Hematopoietic multipotent progenitor cell treated with erythropoietin and hydrocortisone succinate and interleukin-3 and kit ligand, for 15 days (in vitro differentiated cells): ENCODE measurements around the gene ANKRD44.

Source experiments
- DNase-seq: peaks from one replicate; pipeline ENCODE4 v3.0.0-alpha.2; 2015; ENCODE audit warnings: low spot score

Gene ANKRD44

DNA sequence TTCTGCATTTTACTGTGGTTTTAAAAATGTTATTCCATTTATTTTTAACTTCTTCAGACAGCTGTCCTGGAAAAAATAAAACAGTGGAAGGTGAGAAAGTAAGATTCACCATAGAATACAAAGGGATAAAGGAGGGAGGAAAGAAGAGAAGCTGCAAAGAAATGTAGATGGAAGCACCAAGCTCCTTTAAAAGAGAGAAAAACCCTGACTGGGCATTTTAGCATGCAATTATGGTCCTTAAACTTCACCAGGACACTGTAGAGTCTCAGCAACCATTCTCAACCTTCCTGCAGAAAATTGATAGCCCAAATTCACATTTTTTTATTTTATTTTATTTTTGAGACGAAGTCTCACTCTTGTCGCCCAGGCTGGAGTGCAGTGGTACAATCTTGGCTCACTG lies 11.6 kb upstream of the ANKRD44 start:
- DNase-seq, result no peak

DNA sequence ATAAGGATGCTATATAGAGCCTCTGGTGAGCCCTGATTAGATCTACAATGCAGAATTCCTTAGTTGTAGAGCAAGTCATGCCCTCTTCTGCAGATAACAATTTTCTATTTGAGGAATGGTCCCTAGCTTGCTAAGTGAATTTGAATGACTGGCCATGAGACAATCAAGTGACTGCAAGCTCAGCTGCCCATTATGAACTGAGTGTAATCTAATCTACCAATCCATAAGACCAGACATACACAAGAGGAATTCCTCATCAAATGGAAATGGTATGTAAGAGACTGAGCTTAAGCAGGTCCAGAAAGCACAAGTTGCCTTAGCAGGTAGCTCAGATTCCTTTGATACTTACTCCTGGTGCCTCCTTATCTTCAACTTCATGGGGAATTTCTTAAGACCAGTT lies 4.8 kb upstream of the ANKRD44 start:
- no peak for DNase-seq

DNA sequence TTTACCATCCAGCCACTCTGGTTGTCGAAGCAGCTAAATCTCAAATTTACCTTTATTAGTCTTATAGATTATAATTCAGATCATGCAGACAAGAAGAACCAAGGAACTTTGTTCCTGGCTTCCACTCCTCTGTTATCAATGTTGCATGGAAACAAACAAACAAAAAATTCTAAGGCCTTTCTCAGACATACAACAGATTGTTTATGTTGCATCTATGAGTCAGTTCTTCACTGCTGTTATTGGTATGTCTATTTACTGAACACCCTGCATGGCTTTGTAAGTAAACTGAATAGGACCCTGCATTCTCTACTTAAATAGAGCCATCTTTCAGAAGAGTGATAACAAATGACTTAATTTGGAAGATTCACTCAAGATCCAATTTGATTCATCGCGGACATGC lies 1.6 kb upstream of the ANKRD44 start:
- no peak for DNase-seq

DNA sequence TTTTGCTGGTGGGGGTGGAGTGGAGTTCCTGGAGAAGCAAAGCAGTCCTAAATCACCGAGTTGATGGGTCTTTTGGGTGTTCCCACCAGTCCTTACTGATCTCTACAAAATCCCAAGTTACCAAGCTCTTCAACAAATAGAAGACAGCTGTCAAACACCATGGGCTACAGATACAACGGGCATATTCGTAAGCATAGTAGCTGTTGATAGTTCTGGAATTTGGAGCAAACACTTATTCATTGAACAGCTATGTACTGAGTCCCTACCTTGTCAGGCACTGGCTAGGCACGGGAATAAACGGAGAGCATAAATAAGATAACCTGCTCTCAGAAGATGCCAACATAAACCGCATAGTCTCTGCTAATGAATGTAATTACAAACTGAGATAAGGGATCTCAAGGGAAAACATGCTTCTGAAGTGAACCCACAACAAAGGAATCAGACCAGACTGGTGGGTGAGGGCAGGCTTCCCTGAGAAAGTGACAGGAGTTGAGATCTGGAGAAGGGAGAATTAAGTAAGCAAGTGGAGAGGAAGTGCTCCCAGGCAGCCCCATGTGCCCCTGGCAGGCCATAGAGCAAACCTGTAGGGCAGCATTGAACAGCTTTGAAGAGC lies 947 bp upstream of the ANKRD44 start:
- no peak for DNase-seq

DNA sequence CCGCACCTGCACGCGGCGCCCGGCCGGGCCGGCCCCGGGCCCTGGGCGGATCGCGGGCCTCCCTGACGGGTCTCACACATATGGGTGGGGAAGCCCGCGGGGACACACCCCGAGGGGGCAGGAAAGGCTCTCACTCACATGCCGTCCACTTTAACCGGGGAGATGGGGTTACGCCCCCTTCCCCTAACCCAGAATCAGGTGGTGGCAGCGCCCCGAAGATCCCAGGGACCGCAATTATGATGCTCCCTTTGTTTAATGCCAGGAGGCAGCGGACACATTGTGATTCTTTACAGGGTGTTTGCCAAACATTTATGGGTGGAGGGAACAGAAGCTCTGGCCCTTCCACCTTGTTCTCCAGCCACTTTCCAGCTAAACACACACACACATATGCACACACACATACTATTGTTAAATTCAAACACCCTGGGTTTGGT lies 424 bp upstream of the ANKRD44 start:
- no peak for DNase-seq

DNA sequence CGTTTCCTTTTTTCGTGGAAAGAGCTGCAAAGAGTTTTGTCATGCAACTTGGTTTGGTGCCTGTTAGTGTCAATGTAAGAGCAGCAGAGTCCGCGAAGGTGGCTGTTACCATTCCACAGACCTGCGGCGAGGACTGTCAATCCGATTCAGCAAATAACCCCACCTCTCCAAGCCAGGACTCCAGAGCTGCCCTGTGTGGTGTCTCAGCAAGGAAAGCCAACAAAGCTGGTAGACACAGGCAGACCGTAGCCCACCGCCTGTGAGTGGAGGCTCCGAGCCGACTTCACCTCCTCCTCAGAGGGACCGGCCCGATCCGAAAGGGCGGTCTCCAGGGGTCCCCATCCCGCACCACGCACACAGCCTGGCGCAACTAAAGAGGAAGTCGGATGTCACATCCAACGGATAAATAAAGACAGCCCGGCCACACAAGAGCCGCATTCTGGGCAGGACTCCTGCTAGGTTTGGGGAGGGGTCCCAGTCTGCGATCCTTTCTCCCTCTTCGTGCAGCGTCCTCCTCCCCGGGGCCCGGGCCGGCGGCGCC lies 819 bp downstream of the ANKRD44 start:
- no peak for DNase-seq

DNA sequence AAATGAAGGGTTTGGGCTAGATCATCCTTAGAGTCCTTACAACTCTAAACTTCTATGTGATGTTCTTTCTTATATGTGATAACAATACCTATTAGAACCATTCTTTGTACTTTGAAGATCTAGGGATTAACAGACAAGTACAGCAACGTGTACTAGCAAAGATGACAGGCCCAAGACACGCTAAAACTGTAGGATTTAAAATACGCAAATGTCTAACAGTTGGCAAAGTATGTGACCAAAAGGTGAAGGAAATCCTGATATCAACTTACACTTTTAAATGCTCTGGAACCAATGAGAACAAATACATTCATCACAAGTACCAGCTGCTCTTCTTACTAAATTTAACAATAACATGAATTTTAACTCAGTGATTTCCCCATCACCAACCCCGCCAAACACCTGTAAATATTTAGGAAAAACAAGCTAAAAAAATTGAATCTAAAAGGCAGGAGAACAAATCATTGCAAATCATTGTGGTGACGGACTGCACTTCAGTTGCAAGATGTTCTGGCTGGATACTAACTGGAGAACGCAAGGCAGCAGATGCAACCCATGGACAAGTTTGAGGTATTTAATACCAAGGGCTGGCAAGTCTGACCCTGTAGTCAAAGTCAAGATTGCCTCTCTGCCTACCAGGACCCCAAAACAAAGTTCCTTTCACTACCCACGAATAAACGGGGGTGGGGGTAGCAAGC lies 1.4 kb downstream of the ANKRD44 start:
- no peak for DNase-seq

DNA sequence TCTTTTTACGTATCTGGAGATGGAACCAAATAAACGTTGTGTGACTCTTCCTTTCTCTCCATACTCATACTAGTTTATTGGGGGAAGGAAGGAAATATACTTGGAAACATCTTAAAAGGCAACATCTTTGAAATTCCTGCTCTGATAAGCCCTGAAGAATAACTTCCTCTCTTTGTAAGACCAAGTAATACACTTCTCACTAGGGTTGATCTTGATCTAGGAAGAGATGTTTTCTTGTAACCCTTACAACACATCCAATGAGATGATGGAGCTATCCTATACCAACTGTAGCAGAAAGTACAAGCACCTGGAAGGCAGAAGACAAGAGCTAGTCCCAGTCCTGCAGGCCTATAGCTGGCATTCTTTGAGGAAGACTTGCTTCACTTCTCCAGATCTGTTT lies 2.0 kb downstream of the ANKRD44 start:
- no peak for DNase-seq

DNA sequence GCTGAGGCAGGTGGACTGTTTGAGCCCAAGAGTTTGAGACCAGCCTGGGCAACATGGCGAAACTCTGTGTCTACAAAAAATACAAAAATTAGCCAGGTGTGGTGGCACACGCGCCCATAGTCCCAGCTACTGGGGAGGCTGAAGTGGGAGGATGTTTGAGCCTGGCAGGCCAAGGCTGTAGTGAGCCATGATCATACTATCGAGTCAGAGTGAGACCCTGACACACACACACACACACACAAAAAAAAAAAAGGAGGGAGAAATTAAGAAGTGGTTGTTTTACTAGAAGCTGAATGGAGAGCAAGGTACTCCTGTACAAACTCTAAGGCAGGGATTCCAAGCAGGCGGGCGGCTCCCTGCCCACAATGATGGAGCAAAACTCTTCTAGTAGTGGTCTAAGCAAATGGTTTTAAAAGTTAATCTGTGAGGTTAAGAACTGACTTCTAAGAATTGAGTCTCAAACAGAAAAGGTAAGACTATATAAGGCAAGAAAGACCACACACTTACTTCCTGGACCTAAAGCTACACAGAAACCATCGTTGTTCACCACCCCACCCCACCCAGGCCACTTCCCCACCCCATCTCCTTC lies 2.6 kb downstream of the ANKRD44 start:
- DNase-seq, result no peak

DNA sequence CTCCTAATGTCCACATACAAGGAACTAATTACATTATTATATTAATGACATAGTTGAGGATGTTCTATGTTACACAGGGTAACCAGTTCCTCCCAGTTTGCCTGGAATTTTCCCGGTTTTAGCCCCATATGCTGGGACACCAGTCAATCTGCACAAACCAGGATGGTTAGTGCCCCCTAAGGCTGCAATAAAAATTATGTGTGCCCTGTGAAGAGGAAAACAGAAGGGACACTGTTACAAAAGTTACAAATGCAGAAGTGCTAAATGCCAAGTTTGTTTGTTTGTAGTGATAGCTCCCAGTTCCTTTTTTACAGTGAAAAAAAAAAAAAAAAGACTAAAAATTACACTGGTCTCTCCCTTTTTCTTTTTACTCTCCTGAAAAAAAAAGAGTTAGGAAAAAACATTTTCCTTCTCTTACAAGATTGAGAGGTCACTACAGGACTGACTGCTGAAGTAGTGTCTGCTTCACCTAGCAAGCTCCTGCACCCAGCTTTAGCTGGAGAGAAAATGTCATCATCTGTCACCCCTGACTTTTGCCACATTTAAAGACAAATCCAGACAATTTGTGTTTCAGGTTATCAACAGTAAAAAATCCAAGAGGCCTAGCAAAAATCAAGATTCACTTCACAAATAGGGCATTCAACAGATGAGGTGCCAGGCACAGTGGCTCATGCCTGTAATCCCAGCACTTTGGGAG lies 3.2 kb downstream of the ANKRD44 start:
- DNase-seq, result no peak

DNA sequence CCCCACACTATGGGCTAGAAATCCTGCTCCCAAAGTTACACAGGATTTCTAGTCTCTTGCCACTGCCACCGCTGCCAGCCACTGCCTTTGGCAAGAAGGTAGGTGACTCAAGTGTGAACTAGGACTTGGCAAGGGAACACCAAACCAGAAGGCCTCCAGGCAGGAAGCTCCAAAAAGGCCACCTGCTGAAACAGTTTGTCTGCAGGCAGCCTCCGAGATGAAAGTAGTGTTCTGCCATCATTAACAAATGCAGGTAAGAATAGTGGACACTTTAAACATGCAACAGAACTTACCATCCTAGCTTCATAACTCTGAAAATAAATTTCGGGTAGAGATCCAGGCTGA lies 3.9 kb downstream of the ANKRD44 start:
- DNase-seq, result no peak

DNA sequence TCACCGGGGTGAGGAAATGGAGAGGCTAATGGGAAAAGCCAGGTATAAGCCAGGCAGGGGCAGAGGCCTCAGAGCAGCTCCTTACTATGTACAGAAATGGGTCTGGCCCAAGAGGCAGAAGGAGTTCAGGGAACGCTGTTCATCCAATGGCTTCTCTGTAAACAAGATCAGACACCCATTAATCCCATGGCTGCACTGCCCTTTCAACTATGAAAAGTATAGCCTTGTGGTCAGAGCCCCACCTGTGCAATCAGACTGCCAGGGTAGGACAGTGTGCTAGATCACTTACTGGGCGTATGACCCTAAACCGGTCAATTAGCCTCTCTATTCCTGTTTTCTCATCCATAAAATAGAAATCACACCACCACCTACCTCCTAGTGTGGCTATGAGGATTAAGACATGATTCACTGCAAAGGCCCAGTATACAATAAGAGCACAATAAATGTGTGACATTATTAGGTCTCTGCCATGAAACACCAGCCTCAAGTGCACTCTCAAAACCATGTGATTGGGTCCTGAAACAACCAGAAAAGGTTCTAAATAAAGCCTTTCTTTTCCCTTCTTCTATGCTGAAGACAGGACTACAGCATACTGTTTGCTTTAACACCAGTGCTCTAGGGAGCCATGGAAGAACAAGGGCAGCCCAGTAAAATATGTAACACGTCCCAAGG lies 4.4 kb downstream of the ANKRD44 start:
- no peak for DNase-seq

DNA sequence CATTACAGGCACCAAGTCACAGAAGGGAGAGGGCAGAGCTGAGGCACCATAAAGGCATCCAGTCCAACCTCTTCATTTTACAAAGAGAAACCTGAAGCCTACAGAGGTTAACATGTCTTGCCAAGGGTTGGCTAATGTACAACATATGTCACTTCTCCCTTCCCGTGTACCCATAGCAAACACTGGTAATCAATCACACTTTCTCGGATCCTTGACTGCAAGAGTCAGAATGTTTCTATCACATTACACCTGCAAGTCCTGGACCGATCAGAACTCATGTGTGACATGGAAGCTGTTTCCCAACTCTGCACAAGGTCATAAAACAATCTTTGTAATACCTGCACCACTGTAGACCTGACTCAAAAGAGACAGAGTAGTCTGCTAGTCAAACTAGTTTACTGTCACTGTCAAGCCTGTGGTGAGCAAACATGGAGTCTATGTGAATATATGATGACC lies 6.0 kb downstream of the ANKRD44 start:
- DNase-seq, result no peak

DNA sequence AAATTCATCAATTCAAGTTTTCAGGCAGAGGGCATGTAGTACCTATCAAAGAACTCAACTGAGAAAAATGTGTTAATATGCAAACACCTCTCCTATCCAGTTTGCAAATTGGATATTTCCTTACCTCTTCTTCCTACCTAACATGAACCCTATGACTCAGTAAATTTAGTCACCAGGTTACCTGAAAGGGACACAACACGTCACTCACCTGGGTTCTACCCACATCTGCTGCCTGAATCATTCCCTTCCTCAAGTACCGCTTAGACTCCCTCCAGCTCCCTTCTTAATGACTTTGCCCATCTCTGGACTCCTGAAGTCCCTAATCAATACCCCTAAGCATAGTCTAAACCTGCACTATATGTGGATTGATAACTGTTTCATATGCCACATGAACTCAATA lies 10.4 kb downstream of the ANKRD44 start:
- DNase-seq, result no peak

DNA sequence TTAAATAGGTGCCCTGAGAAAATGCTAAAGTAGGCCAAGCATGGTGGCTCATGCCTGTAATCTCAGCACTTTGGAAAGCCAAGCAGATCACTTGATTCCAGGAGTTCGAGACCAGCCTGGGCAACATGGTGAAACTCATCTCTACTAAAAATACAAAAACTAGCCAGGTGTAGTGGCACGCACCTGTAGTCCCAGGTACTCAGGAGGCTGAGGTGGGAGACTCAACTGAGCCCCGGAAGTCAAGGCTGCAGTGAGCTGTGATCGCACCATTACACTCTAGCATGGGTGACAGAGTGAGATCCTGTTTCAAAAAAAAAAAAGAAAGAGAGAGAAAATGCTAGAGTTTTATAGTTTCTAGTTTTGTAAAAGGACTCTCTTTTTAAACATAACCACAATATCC lies 12.0 kb downstream of the ANKRD44 start:
- DNase-seq, result no peak

DNA sequence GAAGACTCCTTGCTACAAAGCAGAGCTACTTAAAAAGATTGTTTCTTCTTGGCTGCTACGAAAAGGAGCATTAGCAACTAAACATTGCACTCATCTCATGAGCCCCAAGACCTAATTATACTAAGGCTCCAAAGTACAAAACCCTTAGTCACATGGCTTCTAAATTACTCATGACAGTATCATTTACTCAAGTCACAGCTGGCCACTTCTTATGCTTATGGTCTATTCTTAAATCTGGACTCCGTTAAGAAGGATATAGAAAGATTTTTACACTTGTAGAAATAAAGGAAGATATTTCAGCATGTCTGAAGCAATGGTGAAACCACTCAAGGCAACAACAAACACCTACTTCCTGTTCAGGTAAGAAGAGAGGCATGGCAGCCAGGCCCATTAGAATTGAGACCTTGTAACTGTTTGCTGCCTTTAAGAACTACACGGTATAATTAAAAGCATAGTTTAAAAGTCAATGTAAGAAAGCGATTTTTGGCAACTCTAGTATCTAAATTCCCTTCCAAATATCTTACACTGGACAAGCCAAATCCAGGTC lies 12.7 kb downstream of the ANKRD44 start:
- no peak for DNase-seq

DNA sequence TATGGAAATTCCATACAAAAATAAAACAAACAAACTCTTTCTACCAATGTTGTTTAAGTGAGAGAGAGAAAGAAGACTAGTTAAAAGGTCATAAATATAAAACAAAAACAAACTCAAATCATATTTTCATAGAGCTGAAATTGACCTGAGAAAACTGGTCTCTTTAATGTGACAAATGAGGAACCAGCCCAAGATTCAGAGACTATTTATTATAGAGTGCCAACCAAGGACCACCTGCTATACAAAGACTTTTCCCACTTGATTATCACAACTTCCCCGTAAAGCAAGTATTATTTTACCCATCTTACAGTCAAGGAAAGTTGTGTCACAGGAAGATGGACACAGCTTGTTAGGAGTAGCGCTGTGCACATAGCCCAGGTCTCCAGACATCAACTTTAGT lies 13.3 kb downstream of the ANKRD44 start:
- DNase-seq, result no peak

DNA sequence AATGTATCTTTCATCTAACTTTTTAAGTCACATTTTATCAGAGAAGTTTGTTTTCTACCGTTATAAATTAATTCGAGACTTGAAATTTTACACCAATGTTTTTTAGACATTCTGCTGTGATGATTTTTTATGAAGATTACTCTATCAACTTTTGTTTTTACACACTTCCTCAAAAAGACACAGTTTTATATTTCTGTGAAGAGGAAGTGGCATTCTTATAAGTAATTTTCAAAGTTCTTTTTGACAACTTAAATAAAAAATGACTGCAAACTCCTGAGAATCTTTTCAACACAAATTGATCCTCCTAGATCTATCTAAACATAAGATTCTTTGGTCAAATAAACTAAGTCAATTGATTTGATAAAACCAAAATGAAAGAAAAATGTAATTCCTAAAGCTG lies 13.7 kb downstream of the ANKRD44 start:
- DNase-seq, result no peak

DNA sequence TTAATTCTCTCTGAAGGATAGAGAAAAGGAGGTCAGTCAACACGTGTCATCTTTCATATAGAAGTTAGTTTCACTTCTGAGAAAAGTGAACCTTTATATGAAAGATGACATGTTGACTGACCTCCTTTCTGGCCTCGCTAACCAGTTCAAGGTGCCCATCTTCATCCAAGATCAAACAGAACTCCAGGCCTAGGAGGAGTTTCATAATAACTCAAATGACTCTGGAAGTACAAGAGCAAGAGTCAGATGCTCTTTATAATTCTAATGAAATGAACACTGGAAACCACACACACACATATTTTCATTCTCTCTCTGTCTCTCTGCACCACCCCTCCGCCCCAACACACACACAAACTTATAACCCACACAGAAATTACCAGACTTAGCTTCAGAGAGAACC lies 16.3 kb downstream of the ANKRD44 start:
- DNase-seq, result no peak

DNA sequence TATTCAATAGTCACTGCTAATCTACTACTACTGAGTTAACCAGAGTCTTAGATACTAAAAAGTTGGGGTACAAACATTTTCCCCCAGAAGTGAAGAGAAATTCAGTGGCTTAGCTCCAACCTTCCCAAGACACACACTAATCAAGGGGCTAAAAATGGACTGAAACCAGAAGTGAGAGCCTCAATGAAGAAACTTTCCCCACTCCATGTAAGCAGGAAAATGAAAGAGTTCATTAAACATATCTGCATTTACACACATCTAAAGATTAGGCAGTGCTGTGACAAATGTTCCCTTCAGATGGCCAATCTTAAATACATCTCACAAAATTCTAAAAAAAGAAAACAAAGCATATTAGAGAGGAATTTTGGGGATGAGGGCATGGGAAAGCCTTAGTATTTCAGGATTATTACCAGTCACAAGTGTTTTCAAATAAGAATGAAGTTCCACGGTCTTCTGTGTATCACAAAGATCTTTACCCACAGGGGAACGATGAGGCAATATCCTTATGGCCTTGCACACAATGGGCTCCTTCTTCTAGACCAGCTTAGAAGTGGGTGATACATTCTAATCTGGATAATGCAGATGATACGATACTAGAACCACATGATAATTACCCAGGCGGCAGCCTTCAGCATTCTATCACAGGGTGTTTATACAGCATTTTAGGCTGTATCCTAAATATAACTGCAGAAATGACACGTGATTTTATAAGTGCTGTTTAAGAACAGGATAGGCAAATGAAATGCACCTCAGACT lies 17.1 kb downstream of the ANKRD44 start:
- no peak for DNase-seq

DNA sequence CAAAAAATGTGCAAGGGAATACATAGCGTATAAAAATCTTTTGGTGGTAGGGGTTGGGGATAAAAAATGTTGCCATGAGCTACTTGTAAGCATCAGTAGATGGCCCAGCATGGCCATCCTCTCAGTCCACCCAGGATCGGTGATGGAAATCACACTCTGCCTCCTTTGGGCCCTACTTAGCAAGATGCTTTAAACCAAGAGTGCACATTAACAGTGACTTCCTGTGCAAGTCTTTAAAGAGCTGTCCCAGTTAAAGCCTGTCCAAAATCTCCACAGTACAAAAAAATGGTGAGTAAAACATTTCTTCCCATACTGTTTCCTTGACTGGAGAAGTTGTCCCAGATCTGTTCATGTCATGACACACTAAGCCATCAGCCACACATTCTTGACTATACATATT lies 18.0 kb downstream of the ANKRD44 start:
- DNase-seq, result no peak
